Left cardiac atrium (tissue), 4 donors: Measurements from ENCODE around the gene SYNGR1. TPM values are rescaled to one million over a fixed set of nuclear protein-coding genes. Genes with fewer than 3 reads are reported as not detected.
"Not testable (repeated sequence)": the region's sequence is repeated elsewhere in the genome, so short reads cannot be mapped to it uniquely, and the experiment has no call there.

ENCODE experiments used
- ATAC-seq, 2 donors: fragments of 200-7000 bp; cut with Tn5 transposase; one replicate each; pipeline ENCODE4 v1.9.1; 2020; ENCODE audit warnings: mild to moderate bottlenecking in 2 of 2, moderate library complexity in 2 of 2
- DNase-seq: peaks from one replicate; pipeline ENCODE4 v3.0.0-alpha.2; 2020
- intact Hi-C, 2 donors: fragments of 100-400 bp; cut with DNase I; formaldehyde crosslinking; loops; one replicate each; pipeline versions ENCODE4 v1.14.1 to v1.15.1; 2022 to 2023
- total RNA-seq, 2 donors: library from RNA; stranded (reverse); fragmentation: NEBNext Ultra II Directional; extraction: Animal tissue kit (Norgen Biotek cat#: 25700); gene quantifications; one replicate each; pipeline ENCODE4 v1.2.1, GENCODE V29; 2021
- donor health status: DM: no; HTN: yes; CAD: no.
- donor health status: DM: no; HTN: yes; CAD: no; lungs with severe emphysema.
- donor health status: DM: yes; HTN: yes; CAD: no.
- donor health status: Dilated cardiomyopathy.

Gene SYNGR1
- total RNA-seq, 2 donors from 2014 or later = 48.3 to 60.8 TPM

DNA sequence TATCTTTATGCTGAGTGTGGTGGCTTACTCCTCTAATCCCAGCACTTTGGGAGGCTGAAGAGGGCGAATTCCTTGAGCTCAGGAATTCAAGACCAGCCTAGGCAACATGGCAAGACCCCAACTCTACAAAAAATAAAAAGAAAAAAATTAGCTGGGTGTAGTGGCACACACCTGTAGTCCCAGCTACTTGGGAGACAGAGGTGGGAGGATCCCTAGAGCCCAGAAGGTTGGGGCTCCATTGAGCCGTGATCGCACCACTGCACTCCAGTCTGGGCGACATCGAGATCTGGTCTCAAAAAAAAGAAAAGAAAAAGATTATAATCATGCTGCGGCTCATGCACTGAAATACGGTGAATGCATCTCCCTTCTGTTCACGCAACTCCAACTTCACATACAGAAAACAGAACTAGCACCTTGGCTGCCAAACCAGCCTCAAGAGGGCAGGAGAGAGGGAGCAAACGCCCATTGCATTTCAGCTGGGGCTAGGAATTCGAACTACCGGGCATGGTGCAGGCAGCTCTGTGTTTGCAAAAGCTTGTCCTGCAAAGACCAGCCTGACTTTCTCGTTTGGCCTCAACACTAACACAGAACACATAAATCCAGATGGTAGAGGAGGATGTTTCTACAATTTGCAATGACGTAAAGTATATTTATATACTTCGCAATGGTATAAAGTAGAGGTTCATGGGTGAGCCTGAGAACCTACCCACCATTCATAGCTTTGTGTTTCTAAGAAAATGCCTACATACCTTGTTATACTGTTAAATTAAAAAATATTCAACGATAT is 6.3 kb upstream of the SYNGR1 start:
- peak; percentile 53 for DNase-seq
- intact Hi-C loops = loop anchor here in 1 of 2 donors (5.0 kb wide), 1 partner anchor 174 kb away; no protein-coding TSS in a partner anchor
- ATAC-seq = peak; percentile 82

- intact Hi-C loops = loop anchor here in 1 of 2 donors (5.0 kb wide), 1 partner anchor 173 kb away; no protein-coding TSS in a partner anchor
- DNase-seq (no peak), ATAC-seq (no peak)
Observed at GRCh38 chr22:39344046-39344390, 5.8 kb upstream of the SYNGR1 start.

DNA sequence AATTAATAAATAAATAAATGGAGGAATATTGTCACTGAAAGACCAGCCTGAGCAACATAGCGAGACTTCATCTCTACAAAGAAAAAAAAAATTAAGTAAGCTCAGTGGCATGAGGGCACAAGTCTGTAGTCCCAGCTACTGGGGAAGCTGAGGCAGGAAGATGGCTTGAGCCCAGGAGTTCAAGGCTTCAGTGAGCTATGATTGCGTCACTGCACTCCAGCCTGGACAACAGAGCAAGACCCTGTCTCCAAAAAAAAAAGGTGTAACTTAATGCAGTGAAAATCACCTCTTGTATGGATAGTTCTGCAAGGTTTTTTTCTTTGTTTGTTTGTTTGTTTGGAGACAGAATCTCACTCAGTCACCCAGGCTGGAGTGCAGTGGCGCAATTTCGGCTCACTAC is 4.6 kb upstream of the SYNGR1 start:
- DNase-seq (no peak), ATAC-seq (no peak)
- intact Hi-C loops = no loop called here

GRCh38 chr22:39348909-39349505 is 784 bp upstream of the SYNGR1 start:
- intact Hi-C loops = no loop called here
- DNase-seq (peak; percentile 40), ATAC-seq (peak; percentile 24 to 59)

- intact Hi-C loops = no loop called here
- ATAC-seq = peak; percentile 60 to 78
- DNase-seq = peak; percentile 46
Observed at GRCh38 chr22:39349506-39349966, 255 bp upstream of the SYNGR1 start.

DNA sequence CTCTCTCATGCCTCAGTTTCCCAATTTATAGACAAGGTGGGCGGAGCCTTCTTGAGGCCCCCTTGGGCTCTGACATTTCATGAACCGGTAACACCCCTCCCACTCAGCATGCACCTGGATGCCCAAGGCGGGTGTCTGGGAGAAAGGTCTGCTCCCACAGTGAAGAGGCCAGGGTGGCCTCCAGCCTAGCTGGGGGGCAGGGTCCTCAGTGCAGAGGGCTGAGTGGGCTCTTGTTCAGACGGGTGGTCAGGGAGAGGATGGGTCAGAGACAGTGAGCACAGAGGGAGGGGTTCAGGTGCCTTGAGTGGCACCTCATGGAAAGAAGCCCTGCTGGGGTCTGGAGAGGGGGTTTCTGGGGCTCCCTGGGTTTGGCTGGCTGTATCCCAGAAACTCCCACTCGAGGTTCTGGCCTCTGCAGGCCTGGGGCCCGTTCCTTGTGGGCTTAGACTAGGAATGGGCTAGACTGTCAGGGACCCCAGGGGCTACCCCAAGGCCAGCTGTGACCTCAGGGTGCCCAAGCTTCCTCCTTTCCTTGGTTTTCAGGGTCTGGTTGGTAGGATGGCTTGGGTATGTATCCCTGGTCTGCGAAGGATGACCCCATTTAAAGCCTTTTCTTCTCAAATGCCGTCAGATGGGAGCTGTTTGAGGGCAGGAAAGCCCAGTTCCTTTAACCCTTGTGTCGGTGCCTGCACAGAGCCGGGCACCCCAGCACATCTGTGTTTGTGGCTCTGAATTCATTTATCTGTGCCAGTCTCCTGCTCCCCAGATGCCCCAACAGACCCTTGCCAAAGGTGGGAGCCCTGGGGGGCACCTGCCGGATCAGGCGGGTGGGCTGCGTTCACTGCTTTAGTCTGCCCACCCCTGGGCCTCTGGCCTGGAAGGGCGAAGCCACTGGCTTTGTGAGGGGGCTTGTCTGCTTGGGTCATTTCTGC is 1.2 kb downstream of the SYNGR1 start:
- ATAC-seq (peak in 1 of 2 donors; percentile 15), DNase-seq (no peak)
- intact Hi-C loops = no loop called here

DNA sequence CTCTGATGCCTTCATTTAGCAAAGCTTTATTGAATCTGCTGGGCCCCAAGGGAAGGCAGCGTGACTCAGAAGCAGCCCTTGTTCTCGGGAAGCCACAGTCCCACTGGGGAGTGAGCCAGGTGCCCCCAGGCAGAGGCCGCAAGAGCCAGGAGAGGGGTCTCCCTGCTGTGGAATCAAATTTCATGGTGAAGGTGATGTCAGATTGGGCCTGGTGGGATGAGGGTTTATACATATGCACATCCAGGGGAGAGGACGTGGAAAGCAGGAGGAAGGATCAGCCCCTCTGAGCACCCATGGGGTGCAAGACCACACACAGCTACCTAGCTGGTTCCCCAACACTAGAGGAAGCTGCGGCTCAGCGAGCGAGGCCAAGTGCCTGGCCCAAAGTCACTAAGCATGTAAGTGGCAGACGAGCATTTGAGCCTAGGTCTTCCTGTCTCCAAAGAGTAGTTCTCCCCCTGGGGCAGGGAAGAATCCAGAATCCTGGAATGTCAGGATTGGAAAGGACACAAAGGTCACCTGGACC is 2.0 kb downstream of the SYNGR1 start:
- DNase-seq = no peak
- intact Hi-C loops = no loop called here

GRCh38 chr22:39352306-39352891 is 2.6 kb downstream of the SYNGR1 start:
- ATAC-seq = no peak
- DNase-seq = no peak
- intact Hi-C loops = no loop called here

More for the DNA sequence above, 2.0 kb downstream of the SYNGR1 start:
- ATAC-seq = no peak

- ATAC-seq (no peak), DNase-seq (no peak)
- intact Hi-C loops = no loop called here
Observed at GRCh38 chr22:39353346-39353745, 3.6 kb downstream of the SYNGR1 start.

DNA sequence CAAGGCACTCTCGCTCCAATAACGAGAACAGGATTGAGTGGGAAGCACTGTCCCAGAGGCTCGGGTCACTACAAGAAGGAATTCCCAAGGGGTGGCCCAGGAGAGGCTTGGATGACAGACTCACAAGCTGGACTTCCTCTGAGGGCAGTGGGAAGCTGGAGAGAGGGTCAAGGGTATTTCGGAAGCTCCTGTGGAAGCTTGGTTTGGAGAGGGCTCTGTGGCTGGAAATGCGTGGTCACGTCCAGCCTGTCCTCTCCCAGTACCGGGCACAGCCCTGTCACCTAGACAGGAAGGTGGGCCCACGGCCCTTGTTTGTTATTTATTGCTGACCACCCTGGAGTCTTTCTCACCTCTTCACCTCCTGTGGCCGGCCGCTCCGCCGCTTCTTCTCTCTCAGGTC is 5.3 kb downstream of the SYNGR1 start:
- intact Hi-C loops = no loop called here
- ATAC-seq (no peak), DNase-seq (no peak)

- intact Hi-C loops, DNase-seq, ATAC-seq: not testable (repeated sequence)
Observed at GRCh38 chr22:39355805-39356204, 6.0 kb downstream of the SYNGR1 start.

GRCh38 chr22:39356464-39356863 is 6.7 kb downstream of the SYNGR1 start:
- ATAC-seq = no peak
- intact Hi-C loops = no loop called here

DNA sequence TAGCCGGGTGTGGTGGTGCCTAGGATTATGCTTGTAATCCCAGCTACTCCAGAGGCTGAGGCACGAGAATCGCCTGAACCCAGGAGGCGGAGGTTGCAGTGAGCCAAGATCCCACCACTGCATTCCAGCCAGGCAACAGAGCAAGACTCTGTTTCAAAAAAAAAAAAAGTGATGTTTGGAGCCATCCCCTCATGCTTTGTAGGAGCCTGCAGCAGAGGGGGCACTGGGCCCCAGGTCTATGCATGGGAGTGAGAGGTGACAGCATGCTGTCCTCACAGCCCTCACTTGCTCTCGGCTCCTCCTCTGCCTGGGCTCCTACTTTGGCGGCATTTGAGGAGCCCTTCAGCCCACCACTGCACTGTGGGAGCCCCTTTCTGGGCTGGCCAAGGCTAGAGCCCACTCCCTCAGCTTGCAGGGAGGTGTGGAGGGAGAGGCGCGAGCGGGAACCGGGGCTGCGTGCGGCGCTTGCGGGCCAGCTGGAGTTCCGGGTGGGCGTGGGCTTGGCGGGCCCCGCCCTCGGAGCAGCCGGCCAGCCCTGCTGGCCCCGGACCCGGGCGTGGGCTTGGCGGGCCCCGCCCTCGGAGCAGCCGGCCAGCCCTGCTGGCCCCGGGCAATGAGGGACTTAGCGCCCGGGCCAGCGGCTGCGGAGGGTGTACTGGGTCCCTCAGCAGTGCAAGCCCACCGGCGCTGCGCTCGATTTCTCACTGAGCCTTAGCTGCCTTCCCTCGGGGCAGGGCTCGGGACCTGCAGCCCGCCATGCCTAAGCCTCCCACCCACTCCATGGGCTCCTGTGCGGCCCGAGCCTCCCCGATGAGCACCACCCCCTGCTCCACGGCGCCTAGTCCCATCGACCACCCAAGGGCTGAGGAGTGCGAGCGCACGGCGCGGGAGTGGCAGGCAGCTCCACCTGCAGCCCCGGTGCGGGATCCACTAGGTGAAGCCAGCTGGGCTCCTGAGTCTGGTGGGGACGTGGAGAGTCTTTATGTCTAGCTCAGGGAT is 7.6 kb downstream of the SYNGR1 start:
- intact Hi-C loops, DNase-seq, ATAC-seq: not testable (repeated sequence)

More at GRCh38 chr22:39356464-39356863, 6.7 kb downstream of the SYNGR1 start:
- no peak for DNase-seq

DNA sequence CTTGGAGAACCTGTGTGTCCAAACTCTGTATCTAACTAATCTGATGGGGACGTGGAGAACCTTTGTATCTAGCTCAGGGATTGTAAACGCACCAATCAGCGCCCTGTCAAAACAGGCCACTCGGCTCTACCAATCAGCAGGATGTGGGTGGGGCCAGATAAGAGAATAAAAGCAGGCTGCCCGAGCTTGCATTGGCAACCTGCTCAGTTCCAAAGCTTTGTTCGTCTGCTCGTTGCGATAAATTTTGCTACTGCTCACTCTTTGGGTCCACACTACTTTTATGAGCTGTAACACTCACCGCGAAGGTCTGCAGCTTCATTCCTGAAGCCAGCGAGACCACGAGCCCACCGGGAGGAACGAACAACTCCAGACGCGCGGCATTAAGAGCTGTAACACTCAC is 8.4 kb downstream of the SYNGR1 start:
- intact Hi-C loops, ATAC-seq, DNase-seq: not testable (repeated sequence)

GRCh38 chr22:39359659-39360195 is 9.9 kb downstream of the SYNGR1 start:
- ATAC-seq (peak in 1 of 2 donors; percentile 7), DNase-seq (no peak)
- intact Hi-C loops = no loop called here

GRCh38 chr22:39360242-39360641 is 10.5 kb downstream of the SYNGR1 start:
- DNase-seq = no peak
- intact Hi-C loops = no loop called here
- ATAC-seq = no peak

DNA sequence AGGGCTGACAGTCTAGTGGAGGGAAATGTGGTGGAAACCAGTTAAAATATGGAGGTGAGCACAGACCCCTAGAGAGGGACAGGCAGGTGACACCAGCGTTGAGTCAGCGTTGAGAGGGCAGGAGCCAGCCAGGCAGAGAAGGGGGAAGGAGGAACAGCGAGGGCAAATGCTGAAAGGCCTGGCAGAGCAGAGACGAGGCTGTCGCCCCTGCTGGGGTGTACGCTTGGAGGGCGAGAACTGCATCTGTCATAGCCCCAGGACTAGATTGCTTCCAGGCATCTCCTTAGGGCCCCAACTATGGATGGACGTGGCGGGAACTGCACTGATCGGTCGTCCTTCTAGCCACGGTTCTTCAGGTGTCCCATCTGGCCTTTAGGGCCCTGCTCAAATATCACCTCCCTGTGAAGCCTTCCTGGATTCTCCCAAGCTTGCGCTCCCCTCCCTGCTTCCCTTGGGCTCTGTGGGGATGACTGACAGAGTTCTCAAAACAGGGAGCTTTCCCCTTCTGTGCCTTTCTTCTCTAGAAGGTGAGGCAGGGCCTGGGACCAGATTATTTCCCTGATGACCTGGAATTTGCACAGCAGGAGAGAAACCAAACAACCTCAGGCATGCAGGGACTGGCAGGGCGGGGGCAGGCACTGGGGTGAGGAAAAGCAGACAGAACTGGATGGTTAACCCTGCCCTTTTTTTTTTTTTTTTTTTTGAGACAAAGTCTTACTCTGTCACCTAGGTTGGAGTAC is 11.1 kb downstream of the SYNGR1 start:
- intact Hi-C loops = no loop called here
- ATAC-seq (no peak), DNase-seq (no peak)
